ENCODE measurements around the gene CPVL.

CPVL gene

DNA sequence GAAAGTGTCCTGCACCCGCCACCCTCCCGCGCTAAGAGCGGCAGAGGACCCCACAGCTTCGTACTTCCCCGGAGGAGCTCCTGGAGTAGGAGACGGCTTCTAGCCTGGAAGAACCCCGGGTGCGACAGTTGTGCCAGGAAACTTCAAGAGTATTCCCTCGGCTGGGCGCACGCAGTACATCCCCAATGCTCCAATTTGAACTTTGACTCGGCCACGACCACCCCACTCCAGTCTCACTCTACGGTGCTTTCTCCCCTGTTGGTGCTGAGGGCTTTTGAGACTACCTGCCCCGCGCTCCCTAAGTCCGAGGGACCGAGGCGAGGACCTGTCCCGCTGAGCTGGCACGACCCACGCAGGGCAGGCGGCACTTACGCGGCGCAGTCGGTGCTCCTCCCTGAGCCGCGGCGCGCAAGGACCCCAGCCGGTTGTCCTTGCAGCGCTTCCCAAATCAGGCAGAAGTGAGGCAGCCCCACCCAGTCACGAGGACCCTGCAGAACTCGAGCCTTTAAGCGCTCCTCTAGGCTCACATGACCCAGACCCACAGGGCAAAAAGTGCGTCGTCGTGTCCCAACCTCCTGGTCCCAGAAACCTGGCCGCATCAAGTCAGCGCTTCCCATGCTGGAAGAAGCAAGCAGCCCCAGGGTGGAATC, at the start of gene CPVL:
Gene CPVL (minus strand): TSS at position 481 of the 650 bp plus-strand sequence. CDS start 25,476 bp downstream, outside the sequence.
- DNase-seq (ENCODE audit: low read depth in 1 of 2, low spot score in 1 of 2): peak in 1 of 2 experiments; percentile 68
- in situ Hi-C loops (cut with HindIII; ENCODE audit: low pct_unique_long_range_greater_than_20kb, low sequenced_read_pairs): no loop called here
- no peak for TF ChIP-seq JUND (IDR thresholded peaks at IDR 0.05; ENCODE audit: low read depth)

DNA sequence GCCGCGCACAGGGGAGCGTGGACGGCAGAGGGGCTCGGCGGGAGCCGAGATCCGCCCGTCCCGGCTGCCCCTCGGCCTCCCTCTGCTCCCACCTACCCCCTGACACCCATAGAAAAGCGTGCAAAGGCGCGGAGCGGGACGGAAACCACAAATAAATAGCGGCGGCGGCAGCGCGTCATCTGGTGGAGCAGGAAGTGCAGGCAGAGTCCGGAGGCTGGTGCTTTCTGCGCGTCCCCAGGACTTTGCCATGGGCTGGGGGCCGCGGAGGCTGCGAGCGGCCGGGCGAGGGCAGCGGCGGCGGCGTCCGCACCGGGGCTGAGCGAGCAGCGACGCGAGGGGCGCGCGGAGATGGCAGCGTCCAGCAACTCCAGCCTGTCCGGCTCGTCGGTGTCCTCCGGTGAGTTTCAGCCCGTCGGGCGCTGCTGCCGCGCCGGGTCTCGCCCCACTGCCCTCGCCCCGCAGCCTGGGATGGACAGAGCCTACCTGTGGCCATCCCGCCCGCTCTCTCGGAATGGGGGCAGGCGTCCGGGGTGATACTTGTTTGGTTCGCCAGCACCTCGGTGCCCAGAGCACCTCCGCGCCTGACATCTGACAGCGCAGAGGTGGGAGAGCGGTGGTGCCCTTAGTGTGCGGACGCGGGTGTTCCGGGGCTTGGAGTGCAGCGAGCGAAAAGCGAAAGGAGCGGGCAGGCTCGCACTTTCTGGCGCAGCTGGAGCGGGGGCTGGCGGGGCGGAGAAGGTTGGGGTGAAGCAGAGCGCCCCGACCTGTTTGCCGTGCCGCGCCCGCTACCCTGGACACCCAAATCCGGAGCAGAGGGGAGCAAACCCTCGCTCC, 48.5 kb upstream of the CPVL start, which contains the start of gene CHN2:
Gene CHN2 (plus strand): TSS at position 182 of the 834 bp plus-strand sequence.
- in situ Hi-C loops (cut with HindIII; ENCODE audit: low pct_unique_long_range_greater_than_20kb, low sequenced_read_pairs): no loop called here
- DNase-seq (ENCODE audit: low read depth in 1 of 2, low spot score in 1 of 2): peak; percentile 41 to 70
- TF ChIP-seq JUND (IDR thresholded peaks at IDR 0.05; ENCODE audit: low read depth): no peak

- DNase-seq (ENCODE audit: low read depth in 1 of 2, low spot score in 1 of 2): no peak
- in situ Hi-C loops (cut with HindIII; ENCODE audit: low pct_unique_long_range_greater_than_20kb, low sequenced_read_pairs): no loop called here
- TF ChIP-seq JUND (IDR thresholded peaks at IDR 0.05; ENCODE audit: low read depth): no peak
These were observed 47.9 kb upstream of the CPVL start for GRCh38 chr7:29194206-29194593.

DNA sequence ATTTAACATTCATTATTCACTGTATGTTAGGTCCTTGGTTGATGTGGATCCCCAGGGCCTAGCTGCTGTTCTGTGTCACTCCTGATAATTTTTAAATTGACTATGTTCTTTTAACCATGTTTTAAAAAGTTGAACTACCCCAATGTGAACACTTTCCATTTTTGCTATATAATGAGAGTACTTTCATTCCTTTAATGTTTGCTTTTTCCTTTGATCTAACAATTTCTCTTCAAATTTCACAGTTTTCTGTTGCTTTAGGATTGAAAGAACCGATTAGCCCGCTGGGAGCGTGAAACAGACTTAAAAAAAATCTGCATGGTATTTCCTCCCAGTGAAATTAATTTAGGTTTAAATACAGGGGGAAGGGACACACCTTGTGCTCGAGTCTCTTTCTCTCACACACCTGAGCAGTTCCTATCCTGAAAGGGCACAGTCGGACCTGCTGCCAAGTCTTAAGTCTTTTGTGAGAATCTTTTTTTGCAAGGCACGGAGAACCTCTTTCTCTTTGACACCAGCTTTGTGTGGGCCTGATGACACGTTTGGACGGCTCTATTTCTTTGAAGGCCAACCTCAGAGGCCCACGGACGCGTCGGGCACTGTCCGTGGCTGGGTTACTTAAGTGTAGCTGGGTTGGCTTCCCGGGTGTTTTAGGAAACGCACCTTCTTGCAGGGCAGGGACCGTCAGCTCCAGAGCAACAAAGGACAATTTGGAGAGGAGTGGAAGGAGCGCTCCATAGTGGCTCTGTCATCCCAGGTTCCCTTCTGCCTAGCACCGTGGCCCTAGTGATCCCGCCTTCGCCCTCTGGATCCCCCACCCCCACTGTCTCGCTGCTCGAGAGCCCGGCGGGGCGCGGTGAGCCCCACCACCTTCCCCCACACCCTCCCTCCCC, 47.2 kb upstream of the CPVL start:
- no peak for TF ChIP-seq JUND (IDR thresholded peaks at IDR 0.05; ENCODE audit: low read depth)
- DNase-seq (ENCODE audit: low read depth in 1 of 2, low spot score in 1 of 2): no peak
- in situ Hi-C loops (cut with HindIII; ENCODE audit: low pct_unique_long_range_greater_than_20kb, low sequenced_read_pairs): no loop called here

GRCh38 chr7:29192811-29193210, 46.5 kb upstream of the CPVL start:
- no peak for TF ChIP-seq JUND (IDR thresholded peaks at IDR 0.05; ENCODE audit: low read depth)
- DNase-seq (ENCODE audit: low read depth in 1 of 2, low spot score in 1 of 2): no peak
- in situ Hi-C loops (cut with HindIII; ENCODE audit: low pct_unique_long_range_greater_than_20kb, low sequenced_read_pairs): no loop called here

GRCh38 chr7:29192323-29192722, 46.0 kb upstream of the CPVL start:
- no peak for TF ChIP-seq JUND (IDR thresholded peaks at IDR 0.05; ENCODE audit: low read depth)

DNA sequence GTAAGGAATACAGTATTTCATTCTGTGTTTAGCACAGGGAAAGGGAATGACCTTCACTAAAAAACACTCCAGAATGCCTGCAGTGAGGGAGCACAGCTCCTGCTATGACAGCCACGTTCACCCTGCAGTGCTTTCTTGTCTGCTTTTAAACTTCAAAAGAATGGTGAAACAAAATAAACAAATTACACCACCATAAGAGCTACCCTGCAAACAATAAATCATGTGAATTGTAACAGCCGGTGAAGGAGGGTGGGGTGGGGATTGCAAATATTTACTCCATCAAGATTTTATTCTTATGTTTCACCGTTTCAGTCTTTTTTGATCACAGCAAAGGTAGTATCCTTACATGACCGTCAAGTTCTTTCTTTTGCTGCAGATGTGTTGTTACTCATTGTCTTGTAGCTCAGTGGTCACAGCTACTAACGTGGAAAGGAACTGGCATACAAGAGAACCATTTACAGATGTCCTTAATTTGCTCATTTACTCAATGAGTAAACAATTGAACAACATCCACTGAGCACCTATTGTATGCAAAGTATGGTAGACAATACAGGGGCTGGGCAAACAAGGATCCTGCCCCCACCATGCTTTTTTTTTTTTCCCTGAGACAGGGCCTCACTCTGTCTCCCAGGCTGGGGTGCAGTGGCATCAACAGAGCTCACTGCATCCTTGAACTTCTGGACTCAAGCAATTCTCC, 44.2 kb upstream of the CPVL start:
- no peak for DNase-seq (ENCODE audit: low read depth in 1 of 2, low spot score in 1 of 2)
- in situ Hi-C loops (cut with HindIII; ENCODE audit: low pct_unique_long_range_greater_than_20kb, low sequenced_read_pairs): no loop called here
- TF ChIP-seq JUND (IDR thresholded peaks at IDR 0.05; ENCODE audit: low read depth): no peak

More at GRCh38 chr7:29192323-29192722, 46.0 kb upstream of the CPVL start:
- no peak for DNase-seq (ENCODE audit: low read depth in 1 of 2, low spot score in 1 of 2)
- in situ Hi-C loops (cut with HindIII; ENCODE audit: low pct_unique_long_range_greater_than_20kb, low sequenced_read_pairs): no loop called here

DNA sequence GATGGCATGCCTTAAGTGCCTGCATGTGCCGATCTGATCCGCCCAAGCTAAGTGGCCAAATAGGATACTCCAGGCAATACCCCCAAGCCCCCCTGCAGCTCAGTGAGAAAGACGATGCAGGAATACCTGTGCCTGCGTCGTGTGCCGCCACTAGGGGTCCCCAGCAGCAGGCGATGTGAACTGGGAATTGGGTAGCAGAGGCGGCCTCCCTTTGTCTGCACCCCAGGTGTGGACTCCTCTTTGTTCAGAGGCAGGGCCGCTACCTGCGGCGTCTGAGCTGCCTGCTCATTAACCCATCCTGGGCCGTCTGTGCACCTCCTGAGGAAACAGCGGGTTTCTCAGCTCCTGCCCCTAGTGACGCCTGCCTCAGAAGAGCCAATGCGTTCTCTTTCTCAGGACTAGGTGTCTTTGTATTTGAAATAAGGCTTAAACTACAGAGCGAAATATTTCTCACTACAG, 43.4 kb upstream of the CPVL start:
- in situ Hi-C loops (cut with HindIII; ENCODE audit: low pct_unique_long_range_greater_than_20kb, low sequenced_read_pairs): no loop called here
- no peak for TF ChIP-seq JUND (IDR thresholded peaks at IDR 0.05; ENCODE audit: low read depth)
- DNase-seq (ENCODE audit: low read depth in 1 of 2, low spot score in 1 of 2): peak; percentile 65 to 74

DNA sequence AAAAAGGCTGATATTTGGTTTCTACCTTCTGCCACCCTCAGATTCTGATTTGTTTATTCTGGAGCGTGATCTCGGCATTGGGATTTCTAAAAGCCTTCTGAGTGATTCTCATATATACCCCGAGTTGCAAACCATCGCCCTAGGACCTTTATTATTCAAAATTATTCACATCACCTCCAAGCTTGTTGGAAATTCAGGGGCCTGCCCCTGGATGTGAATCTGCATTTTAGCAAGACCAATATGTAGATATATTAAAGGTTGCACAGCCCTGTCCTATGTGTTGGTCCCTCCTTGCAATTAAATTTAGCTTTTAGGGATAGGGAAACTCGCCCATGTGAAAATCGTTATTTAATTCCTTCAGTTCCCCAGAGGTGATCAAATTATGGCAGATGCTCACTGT, 39.3 kb upstream of the CPVL start:
- DNase-seq (ENCODE audit: low read depth in 1 of 2, low spot score in 1 of 2): no peak
- in situ Hi-C loops (cut with HindIII; ENCODE audit: low pct_unique_long_range_greater_than_20kb, low sequenced_read_pairs): no loop called here
- no peak for TF ChIP-seq JUND (IDR thresholded peaks at IDR 0.05; ENCODE audit: low read depth)

- no peak for TF ChIP-seq JUND (IDR thresholded peaks at IDR 0.05; ENCODE audit: low read depth)
- DNase-seq (ENCODE audit: low read depth in 1 of 2, low spot score in 1 of 2): no peak
- in situ Hi-C loops (cut with HindIII; ENCODE audit: low pct_unique_long_range_greater_than_20kb, low sequenced_read_pairs): no loop called here
These were observed 38.3 kb upstream of the CPVL start for GRCh38 chr7:29184599-29184998.

GRCh38 chr7:29179115-29179514, 32.8 kb upstream of the CPVL start:
- in situ Hi-C loops (cut with HindIII; ENCODE audit: low pct_unique_long_range_greater_than_20kb, low sequenced_read_pairs): no loop called here
- TF ChIP-seq JUND (IDR thresholded peaks at IDR 0.05; ENCODE audit: low read depth): no peak
- no peak for DNase-seq (ENCODE audit: low read depth in 1 of 2, low spot score in 1 of 2)
